Parathyroid adenoma (tissue), 2 donors: ENCODE results near the gene MEIS2.

ENCODE experiments used
- H2AFZ ChIP-seq: fragments of 300-600 bp; sonication (generic); one replicate; pipeline ENCODE4 v1.7.0; 2017; ENCODE audit warnings: antibody characterized with exemption, mild to moderate bottlenecking
- H3K27ac ChIP-seq: fragments of 300-600 bp; sonication (generic); one replicate; pipeline ENCODE4 v1.7.0; 2017
- H3K27me3 ChIP-seq: fragments of 300-600 bp; sonication (generic); one replicate; pipeline ENCODE4 v1.7.0; 2017; ENCODE audit warnings: low read length; ENCODE audit not compliant: control insufficient read depth, insufficient read depth
- H3K36me3 ChIP-seq: fragments of 300-600 bp; sonication (generic); one replicate; pipeline ENCODE4 v1.7.0; 2017; ENCODE audit warnings: low read length; ENCODE audit not compliant: control insufficient read depth, insufficient read depth
- H3K4me1 ChIP-seq: fragments of 300-600 bp; sonication (generic); one replicate; pipeline ENCODE4 v1.7.0; 2017; ENCODE audit warnings: control low read depth
- H3K4me2 ChIP-seq: fragments of 300-600 bp; sonication (generic); one replicate; pipeline ENCODE4 v1.7.0; 2017; ENCODE audit warnings: low read length
- H3K4me3 ChIP-seq: fragments of 300-600 bp; sonication (generic); one replicate; pipeline ENCODE4 v1.7.0; 2017; ENCODE audit warnings: low read depth, low read length
- H3K79me2 ChIP-seq: fragments of 300-600 bp; sonication (generic); one replicate; pipeline ENCODE4 v1.7.0; 2017; ENCODE audit warnings: control low read depth
- H3K9ac ChIP-seq: fragments of 300-600 bp; sonication (generic); one replicate; pipeline ENCODE4 v1.7.0; 2017; ENCODE audit warnings: mild to moderate bottlenecking
- H3K9me3 ChIP-seq: fragments of 300-600 bp; sonication (generic); one replicate; pipeline ENCODE4 v1.7.0; 2017; ENCODE audit warnings: low read length; ENCODE audit not compliant: control insufficient read depth
- TF ChIP-seq, protein P1 (sequence below): fragments of 300-600 bp; sonication (generic); IDR thresholded peaks from one replicate; pipeline ENCODE4 v1.7.0; 2017; ENCODE audit warnings: antibody characterized with exemption, mild to moderate bottlenecking
- donor health status: primary hyperparathyroidism.

MEIS2 gene

DNA sequence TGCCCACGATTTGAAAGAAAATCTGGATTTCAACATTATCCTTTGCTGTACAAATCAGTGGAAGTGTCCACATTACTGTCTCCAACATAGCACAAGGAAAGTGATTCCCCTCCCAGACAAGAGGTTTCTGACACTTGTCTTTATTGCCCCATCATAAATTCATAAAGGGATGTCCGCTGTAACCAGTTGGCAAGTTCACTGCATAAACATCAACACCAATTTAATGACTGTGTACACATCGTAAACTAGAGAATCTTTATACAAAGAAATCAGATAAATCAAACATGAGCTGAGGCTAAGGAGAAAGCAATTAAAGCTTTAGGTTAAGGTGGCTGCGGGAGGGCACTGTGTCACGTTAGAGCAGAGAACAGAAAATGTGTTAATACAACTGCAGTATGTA, 129.8 kb downstream of the MEIS2 start:
- H3K9ac ChIP-seq, result no peak overlapping the region
- no peaks in the 10 kb centered on the region for H3K79me2 ChIP-seq
- no peak overlapping the region for H3K4me2 ChIP-seq
- no peaks in the 10 kb centered on the region for H3K9me3 ChIP-seq
- no peaks in the 10 kb centered on the region for H3K36me3 ChIP-seq
- H3K27ac ChIP-seq, result no peak overlapping the region
- H3K4me1 ChIP-seq, result no peaks in the 10 kb centered on the region
- H3K4me3 ChIP-seq, result no peak overlapping the region
- no peaks in the 10 kb centered on the region for H3K27me3 ChIP-seq
- H2AFZ ChIP-seq, result no peak overlapping the region
- TF ChIP-seq, protein P1, sequence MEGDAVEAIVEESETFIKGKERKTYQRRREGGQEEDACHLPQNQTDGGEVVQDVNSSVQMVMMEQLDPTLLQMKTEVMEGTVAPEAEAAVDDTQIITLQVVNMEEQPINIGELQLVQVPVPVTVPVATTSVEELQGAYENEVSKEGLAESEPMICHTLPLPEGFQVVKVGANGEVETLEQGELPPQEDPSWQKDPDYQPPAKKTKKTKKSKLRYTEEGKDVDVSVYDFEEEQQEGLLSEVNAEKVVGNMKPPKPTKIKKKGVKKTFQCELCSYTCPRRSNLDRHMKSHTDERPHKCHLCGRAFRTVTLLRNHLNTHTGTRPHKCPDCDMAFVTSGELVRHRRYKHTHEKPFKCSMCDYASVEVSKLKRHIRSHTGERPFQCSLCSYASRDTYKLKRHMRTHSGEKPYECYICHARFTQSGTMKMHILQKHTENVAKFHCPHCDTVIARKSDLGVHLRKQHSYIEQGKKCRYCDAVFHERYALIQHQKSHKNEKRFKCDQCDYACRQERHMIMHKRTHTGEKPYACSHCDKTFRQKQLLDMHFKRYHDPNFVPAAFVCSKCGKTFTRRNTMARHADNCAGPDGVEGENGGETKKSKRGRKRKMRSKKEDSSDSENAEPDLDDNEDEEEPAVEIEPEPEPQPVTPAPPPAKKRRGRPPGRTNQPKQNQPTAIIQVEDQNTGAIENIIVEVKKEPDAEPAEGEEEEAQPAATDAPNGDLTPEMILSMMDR, result no peak

DNA sequence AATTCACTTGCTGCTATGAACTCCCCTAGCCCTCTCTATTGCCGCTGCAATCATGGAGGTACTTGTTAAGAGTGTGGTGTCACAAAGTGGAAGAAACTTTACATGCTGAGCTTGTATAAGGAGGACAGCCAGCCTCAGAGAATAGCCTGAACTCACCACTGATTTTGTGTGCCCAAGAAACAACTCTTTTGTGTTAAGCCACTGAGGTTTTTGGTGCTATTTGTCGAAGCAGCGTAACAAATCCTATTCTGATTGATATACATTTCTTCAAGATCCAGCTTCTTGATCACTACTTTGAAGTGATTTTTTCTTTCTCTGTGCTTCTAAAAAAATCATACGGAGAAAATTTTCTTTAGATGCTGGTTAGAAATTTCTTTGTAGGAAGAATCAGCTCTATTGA, 132.4 kb downstream of the MEIS2 start:
- Histone ChIP-seq H3K9me3 (no peaks in the 10 kb centered on the region), H2AFZ (no peak overlapping the region), H3K4me3 (no peak overlapping the region), H3K27me3 (no peaks in the 10 kb centered on the region), H3K4me1 (no peaks in the 10 kb centered on the region), H3K36me3 (no peaks in the 10 kb centered on the region), H3K9ac (no peak overlapping the region), H3K79me2 (no peaks in the 10 kb centered on the region), H3K27ac (no peak overlapping the region), H3K4me2 (no peak overlapping the region)
- TF ChIP-seq, protein P1, result no peak

DNA sequence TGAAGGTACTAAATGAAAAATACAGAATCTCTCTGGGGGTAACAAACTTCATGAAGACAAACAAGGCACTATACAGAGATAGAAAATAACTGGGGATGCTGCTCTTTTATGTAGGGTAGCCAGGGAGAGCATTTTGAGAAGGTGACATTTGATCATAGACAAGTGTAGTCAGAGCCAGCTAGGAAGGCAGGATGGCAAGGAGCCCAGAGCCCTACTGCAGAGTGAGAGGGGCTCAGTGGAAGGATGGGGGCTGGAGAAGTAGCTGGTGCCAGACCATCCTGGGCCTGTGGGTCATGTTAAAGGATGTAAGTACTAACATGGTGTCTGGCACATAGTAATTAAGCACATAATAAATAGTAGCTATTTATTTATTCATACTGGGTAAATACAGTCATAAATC, 133.6 kb downstream of the MEIS2 start:
- Histone ChIP-seq H3K27me3 (no peaks in the 10 kb centered on the region), H3K4me3 (no peak overlapping the region), H3K4me2 (no peak overlapping the region), H3K4me1 (no peaks in the 10 kb centered on the region), H2AFZ (no peak overlapping the region), H3K27ac (no peak overlapping the region), H3K36me3 (no peaks in the 10 kb centered on the region), H3K79me2 (no peaks in the 10 kb centered on the region), H3K9ac (no peak overlapping the region), H3K9me3 (no peaks in the 10 kb centered on the region)
- TF ChIP-seq, protein P1, result no peak

DNA sequence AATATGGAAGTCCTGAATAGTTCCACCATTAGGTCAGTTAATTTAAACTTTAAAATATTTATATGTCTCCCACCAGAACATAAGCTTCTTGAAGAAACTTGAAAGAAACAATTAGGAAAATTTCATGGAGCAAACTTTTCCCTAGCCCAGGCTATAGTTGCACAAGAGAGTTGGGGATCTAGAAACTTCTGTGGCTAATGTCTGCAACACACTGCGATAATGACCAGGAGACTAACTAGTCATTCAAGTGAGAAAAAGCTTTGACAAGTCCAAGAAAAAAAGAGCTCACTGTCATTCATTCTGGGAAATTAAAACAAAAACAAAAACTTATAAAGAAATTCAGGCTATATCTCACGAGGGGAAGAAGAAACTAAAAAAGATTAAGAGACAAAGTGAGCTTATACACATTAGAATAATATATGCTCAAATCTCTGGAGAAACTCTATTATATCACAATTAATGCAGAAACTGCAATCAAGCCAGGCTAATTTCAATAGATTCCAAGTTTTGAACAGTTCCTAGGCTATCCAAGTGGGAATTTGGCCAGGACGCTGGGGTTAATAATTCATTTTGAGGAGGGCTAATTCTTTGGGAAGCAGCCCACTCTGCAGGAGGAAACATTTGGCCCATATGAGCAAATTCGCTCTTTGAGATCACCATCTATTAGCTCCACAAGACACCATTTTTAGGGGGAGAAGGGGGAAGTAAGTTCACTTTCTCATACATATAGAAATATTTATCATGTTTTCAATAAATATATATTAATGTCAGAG, 134.6 kb downstream of the MEIS2 start:
- Histone ChIP-seq H3K36me3 (no peaks in the 10 kb centered on the region), H3K27me3 (no peaks in the 10 kb centered on the region), H3K79me2 (no peaks in the 10 kb centered on the region), H3K9ac (no peak overlapping the region), H2AFZ (no peak overlapping the region), H3K9me3 (no peaks in the 10 kb centered on the region), H3K4me1 (no peaks in the 10 kb centered on the region), H3K27ac (no peak overlapping the region), H3K4me2 (no peak overlapping the region), H3K4me3 (no peak overlapping the region)
- TF ChIP-seq, protein P1, result no peak

DNA sequence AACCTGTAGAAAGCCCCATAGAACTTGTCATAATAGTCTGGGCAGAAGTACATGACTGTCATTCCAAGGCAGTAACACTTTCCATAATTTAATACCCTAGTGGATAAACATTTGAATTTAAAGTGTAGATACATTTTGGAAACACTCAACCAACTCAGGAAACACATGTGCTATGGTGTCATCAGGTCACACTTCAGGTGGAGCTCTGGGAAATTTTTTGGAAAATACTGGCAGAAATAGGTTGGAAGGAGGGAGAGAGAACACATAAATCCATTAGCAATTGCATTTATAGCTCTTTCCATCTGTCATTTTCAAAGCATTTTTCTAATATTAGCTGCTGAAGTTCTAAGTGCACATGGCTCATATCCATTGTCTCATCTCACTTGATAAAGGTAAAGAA, 135.7 kb downstream of the MEIS2 start:
- TF ChIP-seq, protein P1, result no peak
- H3K9me3 ChIP-seq, result no peaks in the 10 kb centered on the region
- no peaks in the 10 kb centered on the region for H3K79me2 ChIP-seq
- H2AFZ ChIP-seq, result no peak overlapping the region
- no peak overlapping the region for H3K27ac ChIP-seq
- H3K36me3 ChIP-seq, result no peaks in the 10 kb centered on the region
- no peak overlapping the region for H3K4me3 ChIP-seq
- H3K9ac ChIP-seq, result no peak overlapping the region
- no peak overlapping the region for H3K4me2 ChIP-seq
- H3K4me1 ChIP-seq, result no peaks in the 10 kb centered on the region
- H3K27me3 ChIP-seq, result no peaks in the 10 kb centered on the region
